Measurements from ENCODE around the gene KISS1R.
A peak's percentile ranks its signal among the peaks of the same experiment; 100 is the strongest.

Gene KISS1R

GRCh38 chr19:938233-938923, 21.2 kb downstream of the KISS1R start:
- DNase-seq (ENCODE audit: low read depth in 2 of 2): no peak

- no peak for DNase-seq (ENCODE audit: low read depth in 2 of 2)
Measured at GRCh38 chr19:939439-939838, 22.3 kb downstream of the KISS1R start.

- no peak for DNase-seq (ENCODE audit: low read depth in 2 of 2)
Measured at GRCh38 chr19:939922-940321, 22.8 kb downstream of the KISS1R start.

GRCh38 chr19:940591-941291, 23.6 kb downstream of the KISS1R start:
- peak in 1 of 2 donors; percentile 38 for DNase-seq (ENCODE audit: low read depth in 2 of 2)

- DNase-seq (ENCODE audit: low read depth in 2 of 2): no peak
Measured at GRCh38 chr19:941292-942132, 24.4 kb downstream of the KISS1R start.

GRCh38 chr19:942133-942645, 25.1 kb downstream of the KISS1R start:
- no peak for DNase-seq (ENCODE audit: low read depth in 2 of 2)

GRCh38 chr19:943551-944170, 26.5 kb downstream of the KISS1R start:
- no peak for DNase-seq (ENCODE audit: low read depth in 2 of 2)

- DNase-seq (ENCODE audit: low read depth in 2 of 2): no peak
Measured at GRCh38 chr19:944171-944567, 27.0 kb downstream of the KISS1R start.

GRCh38 chr19:944663-945241, 27.6 kb downstream of the KISS1R start:
- no peak for DNase-seq (ENCODE audit: low read depth in 2 of 2)

GRCh38 chr19:945401-946252, 28.5 kb downstream of the KISS1R start:
- no peak for DNase-seq (ENCODE audit: low read depth in 2 of 2)

GRCh38 chr19:947090-947706, 30.1 kb downstream of the KISS1R start:
- DNase-seq (ENCODE audit: low read depth in 2 of 2): no peak

- DNase-seq (ENCODE audit: low read depth in 2 of 2): no peak
Measured at GRCh38 chr19:947707-948539, 30.8 kb downstream of the KISS1R start.

- DNase-seq (ENCODE audit: low read depth in 2 of 2): no peak
Measured at GRCh38 chr19:948842-949496, 31.8 kb downstream of the KISS1R start.

GRCh38 chr19:950352-951066, 33.4 kb downstream of the KISS1R start:
- DNase-seq (ENCODE audit: low read depth in 2 of 2): no peak

GRCh38 chr19:952049-952679, 35.0 kb downstream of the KISS1R start:
- no peak for DNase-seq (ENCODE audit: low read depth in 2 of 2)

- no peak for DNase-seq (ENCODE audit: low read depth in 2 of 2)
Measured at GRCh38 chr19:952680-953444, 35.7 kb downstream of the KISS1R start.

Measured in activated CD4-positive, alpha-beta T cell treated with anti-CD3 and anti-CD28 coated beads for 24 hours (primary cell).